Uterus (tissue), 4 donors: ENCODE results near the gene TTC1. TPM values are rescaled to one million over a fixed set of nuclear protein-coding genes. Genes with fewer than 3 reads are reported as not detected.

ENCODE experiments used
- DNase-seq, 2 donors: peaks; one replicate each; pipeline ENCODE4 v3.0.0-alpha.2; 2019 to 2020
- H3K27ac ChIP-seq, 2 donors: fragments of 200-600 bp; sonication (generic); 1 replicate in 1 of 2; 2 replicates in 1 of 2; pipeline ENCODE4 v1.5.1; 2016 to 2018
- H3K27me3 ChIP-seq, 2 donors: fragments of 200-600 bp; sonication (generic); one replicate each; pipeline ENCODE4 v1.5.1; 2018 to 2019; ENCODE audit warnings: control low read depth in 1 of 2
- H3K36me3 ChIP-seq, 2 donors: fragments of 200-600 bp; sonication (generic); one replicate each; pipeline ENCODE4 v1.5.1; 2019; ENCODE audit warnings: control low read depth in 1 of 2
- H3K4me1 ChIP-seq, 2 donors: fragments of 200-600 bp; sonication (generic); one replicate each; pipeline ENCODE4 v1.5.1; 2018 to 2019; ENCODE audit warnings: control low read depth in 1 of 2
- H3K4me3 ChIP-seq, 2 donors: fragments of 200-600 bp; sonication (generic); 1 replicate in 1 of 2; 2 replicates in 1 of 2; pipeline ENCODE4 v1.5.1; 2018 to 2019; ENCODE audit warnings: mild to moderate bottlenecking in 1 of 2
- H3K9me3 ChIP-seq, 2 donors: fragments of 200-600 bp; sonication (generic); one replicate each; pipeline ENCODE4 v1.5.1; 2019; ENCODE audit warnings: control low read depth in 1 of 2
- CTCF ChIP-seq, 4 experiments: fragments of 200-600 bp in 2 of 4; fragments of 450-650 bp in 2 of 4; sonication (generic) in 2 of 4; IDR thresholded peaks; one replicate each; pipeline ENCODE4 v1.5.1; 2016 to 2019; ENCODE audit warnings: antibody characterized with exemption in 4 of 4, mild to moderate bottlenecking in 2 of 4, moderate library complexity in 1 of 4
- POLR2A ChIP-seq, 2 donors: fragments of 450-650 bp; IDR thresholded peaks; one replicate each; pipeline ENCODE4 v1.6.1; 2016; ENCODE audit warnings: antibody characterized with exemption in 2 of 2, mild to moderate bottlenecking in 1 of 2, moderate library complexity in 1 of 2
- intact Hi-C: fragments of 100-400 bp; cut with DNase I; formaldehyde crosslinking; loops from one replicate; pipeline ENCODE4 v1.15.1; 2023; ENCODE audit warnings: low total_unique reads
- total RNA-seq, 4 donors: library from RNA; depleted of rRNA in 3 of 4; stranded (reverse); fragments of >200 nt in 3 of 4; gene quantifications; one replicate each; pipeline versions ENCODE4 v1.1.0 to v1.2.4, GENCODE V29; 2014 to 2023
- donor health status: DM: yes; HTN: yes; CAD: no.

Gene TTC1
- total RNA-seq, 4 donors from 2014 or later = 9.7 to 43.5 (median 41.1) TPM

- Histone ChIP-seq H3K27me3 (no peaks in the 10 kb centered on the region), H3K4me3 (no peak overlapping the region), H3K27ac (no peak overlapping the region), H3K4me1 (no peaks in the 10 kb centered on the region), H3K36me3 (no peaks in the 10 kb centered on the region), H3K9me3 (no peaks in the 10 kb centered on the region)
- intact Hi-C loops = no loop called here
- no peak for TF ChIP-seq CTCF (IDR thresholded peaks at IDR 0.05)
- no peak for TF ChIP-seq POLR2A (IDR thresholded peaks at IDR 0.05)
- peak in 1 of 2 donors; percentile 30 for DNase-seq
These were observed 39.2 kb downstream of the TTC1 start for GRCh38 chr5:160048131-160048530.

- Histone ChIP-seq H3K9me3 (no peaks in the 10 kb centered on the region), H3K27ac (no peak overlapping the region), H3K4me1 (no peaks in the 10 kb centered on the region), H3K27me3 (no peaks in the 10 kb centered on the region), H3K4me3 (no peak overlapping the region), H3K36me3 (no peaks in the 10 kb centered on the region)
- no peak for DNase-seq
- intact Hi-C loops = no loop called here
- TF ChIP-seq POLR2A (IDR thresholded peaks at IDR 0.05) (no peak), CTCF (IDR thresholded peaks at IDR 0.05) (no peak)
These were observed 40.2 kb downstream of the TTC1 start for GRCh38 chr5:160049099-160049498.

- TF ChIP-seq POLR2A (IDR thresholded peaks at IDR 0.05) = no peak
- no peak for TF ChIP-seq CTCF (IDR thresholded peaks at IDR 0.05)
These were observed 45.1 kb downstream of the TTC1 start for GRCh38 chr5:160054047-160054446.

GRCh38 chr5:160054831-160055230 is 45.9 kb downstream of the TTC1 start:
- H3K27me3 ChIP-seq = no peaks in the 10 kb centered on the region
- H3K36me3 ChIP-seq = no peaks in the 10 kb centered on the region
- H3K27ac ChIP-seq = no peak overlapping the region
- no peak overlapping the region for H3K4me3 ChIP-seq
- no peak for DNase-seq
- intact Hi-C loops = no loop called here
- no peak for TF ChIP-seq POLR2A (IDR thresholded peaks at IDR 0.05)
- TF ChIP-seq CTCF (IDR thresholded peaks at IDR 0.05) = no peak
- H3K4me1 ChIP-seq = no peaks in the 10 kb centered on the region
- no peaks in the 10 kb centered on the region for H3K9me3 ChIP-seq

More at GRCh38 chr5:160054047-160054446, 45.1 kb downstream of the TTC1 start:
- Histone ChIP-seq H3K27ac (no peak overlapping the region), H3K27me3 (no peaks in the 10 kb centered on the region), H3K9me3 (no peaks in the 10 kb centered on the region), H3K36me3 (no peaks in the 10 kb centered on the region), H3K4me1 (no peaks in the 10 kb centered on the region), H3K4me3 (no peak overlapping the region)
- intact Hi-C loops = no loop called here
- DNase-seq = no peak

GRCh38 chr5:160057256-160057655 is 48.3 kb downstream of the TTC1 start:
- TF ChIP-seq CTCF (IDR thresholded peaks at IDR 0.05) (no peak), POLR2A (IDR thresholded peaks at IDR 0.05) (no peak)
- Histone ChIP-seq H3K4me3 (no peak overlapping the region), H3K27ac (no peak overlapping the region), H3K9me3 (no peaks in the 10 kb centered on the region), H3K36me3 (no peaks in the 10 kb centered on the region), H3K27me3 (no peaks in the 10 kb centered on the region), H3K4me1 (no peaks in the 10 kb centered on the region)
- intact Hi-C loops = no loop called here
- DNase-seq = no peak
